ENCODE results near the gene TNFRSF18.

TNFRSF18 gene

GRCh38 chr1:1173793-1174415, 32.5 kb downstream of the TNFRSF18 start, which contains the start of gene TTLL10:
Gene TTLL10 (plus strand): TSS chr1:1173880. CDS start chr1:1179216, 5,336 bp downstream.
- H3K27me3 ChIP-seq (ENCODE audit: control insufficient read depth, insufficient read depth, low read length, poor library complexity, severe bottlenecking), result peaks cover 28% of the 10 kb centered on the region
- H3K4me1 ChIP-seq (ENCODE audit: control insufficient read depth, insufficient read depth, low read length), result peaks cover 21% of the 10 kb centered on the region
- H3K27ac ChIP-seq (ENCODE audit: insufficient read depth, low read depth, low read length, poor library complexity, severe bottlenecking), result no peak within 1 kb of the TSS
- no peak within 1 kb of the TSS for H3K4me3 ChIP-seq (ENCODE audit: insufficient read depth, low read depth, low read length)
- no peaks in the 10 kb centered on the region for H3K9me3 ChIP-seq (ENCODE audit: control insufficient read depth, low read length)
- 34 to 35% methylated on average over 35 of the region's 35 CpGs for WGBS, 2 experiments
- no peaks in the 10 kb centered on the region for H3K36me3 ChIP-seq (ENCODE audit: control insufficient read depth, insufficient read depth, low read length)

GRCh38 chr1:1173061-1173792, 33.2 kb downstream of the TNFRSF18 start:
- WGBS, 2 experiments, result 78% methylated on average over 32 of the region's 32 CpGs
- Histone ChIP-seq H3K4me3 (ENCODE audit: insufficient read depth, low read depth, low read length) (no peak overlapping the region), H3K27ac (ENCODE audit: insufficient read depth, low read depth, low read length, poor library complexity, severe bottlenecking) (no peak overlapping the region), H3K27me3 (ENCODE audit: control insufficient read depth, insufficient read depth, low read length, poor library complexity, severe bottlenecking) (peaks cover 28% of the 10 kb centered on the region), H3K4me1 (ENCODE audit: control insufficient read depth, insufficient read depth, low read length) (peaks cover 21% of the 10 kb centered on the region), H3K9me3 (ENCODE audit: control insufficient read depth, low read length) (no peaks in the 10 kb centered on the region), H3K36me3 (ENCODE audit: control insufficient read depth, insufficient read depth, low read length) (no peaks in the 10 kb centered on the region)

GRCh38 chr1:1171546-1172340, 34.6 kb downstream of the TNFRSF18 start:
- peaks cover 21% of the 10 kb centered on the region for H3K4me1 ChIP-seq (ENCODE audit: control insufficient read depth, insufficient read depth, low read length)
- 93 to 94% methylated on average over 33 of the region's 33 CpGs for WGBS, 2 experiments
- no peaks in the 10 kb centered on the region for H3K36me3 ChIP-seq (ENCODE audit: control insufficient read depth, insufficient read depth, low read length)
- no peak overlapping the region for H3K4me3 ChIP-seq (ENCODE audit: insufficient read depth, low read depth, low read length)
- H3K27me3 ChIP-seq (ENCODE audit: control insufficient read depth, insufficient read depth, low read length, poor library complexity, severe bottlenecking), result peaks cover 26% of the 10 kb centered on the region
- H3K9me3 ChIP-seq (ENCODE audit: control insufficient read depth, low read length), result no peaks in the 10 kb centered on the region
- no peak overlapping the region for H3K27ac ChIP-seq (ENCODE audit: insufficient read depth, low read depth, low read length, poor library complexity, severe bottlenecking)

GRCh38 chr1:1171161-1171545, 35.2 kb downstream of the TNFRSF18 start:
- H3K36me3 ChIP-seq (ENCODE audit: control insufficient read depth, insufficient read depth, low read length), result no peaks in the 10 kb centered on the region
- no peak overlapping the region for H3K4me3 ChIP-seq (ENCODE audit: insufficient read depth, low read depth, low read length)
- H3K27me3 ChIP-seq (ENCODE audit: control insufficient read depth, insufficient read depth, low read length, poor library complexity, severe bottlenecking), result peaks cover 20% of the 10 kb centered on the region
- no peaks in the 10 kb centered on the region for H3K9me3 ChIP-seq (ENCODE audit: control insufficient read depth, low read length)
- no peak overlapping the region for H3K27ac ChIP-seq (ENCODE audit: insufficient read depth, low read depth, low read length, poor library complexity, severe bottlenecking)
- whole genome bisulfite sequencing, 2 experiments, result 87 to 89% methylated on average over 12 of the region's 12 CpGs
- peaks cover 22% of the 10 kb centered on the region for H3K4me1 ChIP-seq (ENCODE audit: control insufficient read depth, insufficient read depth, low read length)

GRCh38 chr1:1170215-1171091, 35.9 kb downstream of the TNFRSF18 start:
- peaks cover 14% of the 10 kb centered on the region for H3K27me3 ChIP-seq (ENCODE audit: control insufficient read depth, insufficient read depth, low read length, poor library complexity, severe bottlenecking)

GRCh38 chr1:1169429-1170214, 36.8 kb downstream of the TNFRSF18 start:
- H3K27ac ChIP-seq (ENCODE audit: insufficient read depth, low read depth, low read length, poor library complexity, severe bottlenecking), result no peak overlapping the region
- 83 to 84% methylated on average over 32 of the region's 32 CpGs for WGBS, 2 experiments
- no peaks in the 10 kb centered on the region for H3K36me3 ChIP-seq (ENCODE audit: control insufficient read depth, insufficient read depth, low read length)
- H3K4me3 ChIP-seq (ENCODE audit: insufficient read depth, low read depth, low read length), result no peak overlapping the region
- H3K27me3 ChIP-seq (ENCODE audit: control insufficient read depth, insufficient read depth, low read length, poor library complexity, severe bottlenecking), result peaks cover 9% of the 10 kb centered on the region
- peaks cover 29% of the 10 kb centered on the region for H3K4me1 ChIP-seq (ENCODE audit: control insufficient read depth, insufficient read depth, low read length)
- no peaks in the 10 kb centered on the region for H3K9me3 ChIP-seq (ENCODE audit: control insufficient read depth, low read length)

More at GRCh38 chr1:1170215-1171091, 35.9 kb downstream of the TNFRSF18 start:
- peaks cover 23% of the 10 kb centered on the region for H3K4me1 ChIP-seq (ENCODE audit: control insufficient read depth, insufficient read depth, low read length)
- 80% methylated on average over 25 to 26 of the region's 26 CpGs for WGBS, 2 experiments
- H3K9me3 ChIP-seq (ENCODE audit: control insufficient read depth, low read length), result no peaks in the 10 kb centered on the region
- H3K4me3 ChIP-seq (ENCODE audit: insufficient read depth, low read depth, low read length), result no peak overlapping the region
- H3K36me3 ChIP-seq (ENCODE audit: control insufficient read depth, insufficient read depth, low read length), result no peaks in the 10 kb centered on the region
- no peak overlapping the region for H3K27ac ChIP-seq (ENCODE audit: insufficient read depth, low read depth, low read length, poor library complexity, severe bottlenecking)

- no peak overlapping the region for H3K4me3 ChIP-seq (ENCODE audit: insufficient read depth, low read depth, low read length)
- H3K36me3 ChIP-seq (ENCODE audit: control insufficient read depth, insufficient read depth, low read length), result no peaks in the 10 kb centered on the region
- 91 to 92% methylated on average over 37 of the region's 37 CpGs for WGBS, 2 experiments
- peaks cover 29% of the 10 kb centered on the region for H3K4me1 ChIP-seq (ENCODE audit: control insufficient read depth, insufficient read depth, low read length)
- no peak overlapping the region for H3K27ac ChIP-seq (ENCODE audit: insufficient read depth, low read depth, low read length, poor library complexity, severe bottlenecking)
- peaks cover 7% of the 10 kb centered on the region for H3K27me3 ChIP-seq (ENCODE audit: control insufficient read depth, insufficient read depth, low read length, poor library complexity, severe bottlenecking)
- no peaks in the 10 kb centered on the region for H3K9me3 ChIP-seq (ENCODE audit: control insufficient read depth, low read length)
Measured at GRCh38 chr1:1168451-1169411, 37.7 kb downstream of the TNFRSF18 start.

- H3K9me3 ChIP-seq (ENCODE audit: control insufficient read depth, low read length), result no peaks in the 10 kb centered on the region
- WGBS, 2 experiments, result 89 to 92% methylated on average over 36 of the region's 36 CpGs
- H3K27ac ChIP-seq (ENCODE audit: insufficient read depth, low read depth, low read length, poor library complexity, severe bottlenecking), result no peak overlapping the region
- no peaks in the 10 kb centered on the region for H3K36me3 ChIP-seq (ENCODE audit: control insufficient read depth, insufficient read depth, low read length)
- H3K4me1 ChIP-seq (ENCODE audit: control insufficient read depth, insufficient read depth, low read length), result peaks cover 24% of the 10 kb centered on the region
- no peak overlapping the region for H3K4me3 ChIP-seq (ENCODE audit: insufficient read depth, low read depth, low read length)
- H3K27me3 ChIP-seq (ENCODE audit: control insufficient read depth, insufficient read depth, low read length, poor library complexity, severe bottlenecking), result peaks cover 3% of the 10 kb centered on the region
Measured at GRCh38 chr1:1167841-1168450, 38.4 kb downstream of the TNFRSF18 start.
